Measurements from ENCODE around the gene CFAP20DC. TPM values are rescaled to one million over a fixed set of nuclear protein-coding genes. Genes with fewer than 3 reads are reported as not detected.

CFAP20DC gene
- total and polyA plus RNA-seq, 4 donors: 0.98 to 2.1 (median 1.5) TPM

GRCh38 chr3:58754074-58754473 lies 295.8 kb downstream of the CFAP20DC start:
- DNase-seq (ENCODE audit: low spot score): no peak
- no peaks in the 10 kb centered on the region for H3K9me3 ChIP-seq (ENCODE audit: control insufficient read depth in 4 of 4, low read length in 3 of 4)
- WGBS: 89% methylated on average over 4 of the region's 4 CpGs
- no peak overlapping the region for H3K9ac ChIP-seq (ENCODE audit: low read depth in 1 of 2, low read length in 2 of 2)
- no peaks in the 10 kb centered on the region for H3K4me1 ChIP-seq (ENCODE audit: control insufficient read depth in 4 of 4, insufficient read depth in 4 of 4, low read length in 3 of 4)
- TF ChIP-seq EGR1 (IDR thresholded peaks at IDR 0.05; ENCODE audit: low read depth in 2 of 2) (no peak), MAX (IDR thresholded peaks at IDR 0.05) (no peak)
- no peaks in the 10 kb centered on the region for H3K27me3 ChIP-seq (ENCODE audit: control insufficient read depth in 4 of 4, insufficient read depth in 4 of 4, low read length in 3 of 4)
- H3K36me3 ChIP-seq (ENCODE audit: control insufficient read depth in 4 of 4, insufficient read depth in 3 of 4, low read depth in 1 of 4, low read length in 3 of 4): no peaks in the 10 kb centered on the region
- H3K4me3 ChIP-seq (ENCODE audit: low read depth in 1 of 3, low read length in 3 of 3): no peak overlapping the region
- H3K27ac ChIP-seq (ENCODE audit: low read depth in 1 of 2, low read length in 2 of 2): no peak overlapping the region

GRCh38 chr3:58751882-58752567 lies 297.8 kb downstream of the CFAP20DC start:
- Histone ChIP-seq H3K9me3 (ENCODE audit: control insufficient read depth in 4 of 4, low read length in 3 of 4) (no peaks in the 10 kb centered on the region), H3K27me3 (ENCODE audit: control insufficient read depth in 4 of 4, insufficient read depth in 4 of 4, low read length in 3 of 4) (no peaks in the 10 kb centered on the region), H3K9ac (ENCODE audit: low read depth in 1 of 2, low read length in 2 of 2) (no peak overlapping the region), H3K4me3 (ENCODE audit: low read depth in 1 of 3, low read length in 3 of 3) (no peak overlapping the region), H3K36me3 (ENCODE audit: control insufficient read depth in 4 of 4, insufficient read depth in 3 of 4, low read depth in 1 of 4, low read length in 3 of 4) (no peaks in the 10 kb centered on the region), H3K27ac (ENCODE audit: low read depth in 1 of 2, low read length in 2 of 2) (no peak overlapping the region), H3K4me1 (ENCODE audit: control insufficient read depth in 4 of 4, insufficient read depth in 4 of 4, low read length in 3 of 4) (no peaks in the 10 kb centered on the region)
- DNase-seq (ENCODE audit: low spot score): no peak
- 87% methylated on average over 3 of the region's 3 CpGs for WGBS
- no peak for TF ChIP-seq CTCF (IDR thresholded peaks at IDR 0.05; ENCODE audit: low read depth, low read length, missing input control)
- no peak for TF ChIP-seq HNF4A (conservative IDR thresholded peaks at IDR 0.05)
- TF ChIP-seq RAD21 (IDR thresholded peaks at IDR 0.05): no peak
- TF ChIP-seq FOXA2 (IDR thresholded peaks at IDR 0.05): no peak
- no peak for TF ChIP-seq HNF4G (IDR thresholded peaks at IDR 0.05)
- TF ChIP-seq EGR1 (IDR thresholded peaks at IDR 0.05; ENCODE audit: low read depth in 2 of 2): no peak

- Histone ChIP-seq H3K27ac (ENCODE audit: low read depth in 1 of 2, low read length in 2 of 2) (no peak overlapping the region), H3K9me3 (ENCODE audit: control insufficient read depth in 4 of 4, low read length in 3 of 4) (no peaks in the 10 kb centered on the region), H3K36me3 (ENCODE audit: control insufficient read depth in 4 of 4, insufficient read depth in 3 of 4, low read depth in 1 of 4, low read length in 3 of 4) (no peaks in the 10 kb centered on the region), H3K4me1 (ENCODE audit: control insufficient read depth in 4 of 4, insufficient read depth in 4 of 4, low read length in 3 of 4) (no peaks in the 10 kb centered on the region), H3K9ac (ENCODE audit: low read depth in 1 of 2, low read length in 2 of 2) (no peak overlapping the region), H3K4me3 (ENCODE audit: low read depth in 1 of 3, low read length in 3 of 3) (no peak overlapping the region), H3K27me3 (ENCODE audit: control insufficient read depth in 4 of 4, insufficient read depth in 4 of 4, low read length in 3 of 4) (no peaks in the 10 kb centered on the region)
- WGBS: 83% methylated on average over 4 of the region's 4 CpGs
- TF ChIP-seq EGR1 (IDR thresholded peaks at IDR 0.05; ENCODE audit: low read depth in 2 of 2): no peak
- no peak for TF ChIP-seq ATF3 (IDR thresholded peaks at IDR 0.05)
- TF ChIP-seq JUND (IDR thresholded peaks at IDR 0.05): no peak
- no peak for TF ChIP-seq GABPA (IDR thresholded peaks at IDR 0.05 in 1 of 2, conservative IDR thresholded peaks at IDR 0.05 in 1 of 2)
- TF ChIP-seq REST (IDR thresholded peaks at IDR 0.05): no peak
- TF ChIP-seq RAD21 (IDR thresholded peaks at IDR 0.05): no peak
- no peak for TF ChIP-seq NR2F2 (IDR thresholded peaks at IDR 0.05)
- no peak for TF ChIP-seq CTCF (IDR thresholded peaks at IDR 0.05; ENCODE audit: low read depth, low read length, missing input control)
- DNase-seq (ENCODE audit: low spot score): no peak
These were observed 298.6 kb downstream of the CFAP20DC start for GRCh38 chr3:58751235-58751634.
